NB4 (cell line): ENCODE measurements around the gene CCDC40.

ENCODE experiments used
- DNase-seq: peaks from one replicate; pipeline ENCODE4 v3.0.0; 2010; ENCODE audit warnings: low read depth
- H3K4me3 ChIP-seq: one replicate; pipeline ENCODE4 v1.5.1; 2011; ENCODE audit warnings: mild to moderate bottlenecking, low read depth, low read length, moderate library complexity
- CTCF ChIP-seq: IDR thresholded peaks from one replicate; pipeline ENCODE4 v1.5.1; 2012; ENCODE audit warnings: low read depth, low read length
- MYC ChIP-seq: IDR thresholded peaks from 2 replicates; pipeline ENCODE4 v1.6.1; 2011; ENCODE audit warnings: low read depth, low read length
- POLR2A ChIP-seq: IDR thresholded peaks from 2 replicates; pipeline ENCODE4 v1.6.1; 2011; ENCODE audit warnings: mild to moderate bottlenecking; ENCODE audit not compliant: insufficient read length; ENCODE audit errors: extremely low read depth
- TF ChIP-seq, protein P1 (sequence below): IDR thresholded peaks from 2 replicates; pipeline ENCODE4 v1.6.1; 2011; ENCODE audit warnings: low read depth, low read length

Gene CCDC40

GRCh38 chr17:80080081-80080480 lies 43.6 kb downstream of the CCDC40 start:
- DNase-seq: no peak
- TF ChIP-seq MYC (no peak), POLR2A (no peak), CTCF (no peak)
- TF ChIP-seq, protein P1, sequence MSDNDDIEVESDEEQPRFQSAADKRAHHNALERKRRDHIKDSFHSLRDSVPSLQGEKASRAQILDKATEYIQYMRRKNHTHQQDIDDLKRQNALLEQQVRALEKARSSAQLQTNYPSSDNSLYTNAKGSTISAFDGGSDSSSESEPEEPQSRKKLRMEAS: no peak
- H3K4me3 ChIP-seq: no peak overlapping the region

- H3K4me3 ChIP-seq: no peak overlapping the region
- TF ChIP-seq POLR2A: no peak
- TF ChIP-seq, protein P1: no peak
- no peak for TF ChIP-seq CTCF
- TF ChIP-seq MYC: no peak
- no peak for DNase-seq
Observed at GRCh38 chr17:80081596-80081995, 45.2 kb downstream of the CCDC40 start.

DNA sequence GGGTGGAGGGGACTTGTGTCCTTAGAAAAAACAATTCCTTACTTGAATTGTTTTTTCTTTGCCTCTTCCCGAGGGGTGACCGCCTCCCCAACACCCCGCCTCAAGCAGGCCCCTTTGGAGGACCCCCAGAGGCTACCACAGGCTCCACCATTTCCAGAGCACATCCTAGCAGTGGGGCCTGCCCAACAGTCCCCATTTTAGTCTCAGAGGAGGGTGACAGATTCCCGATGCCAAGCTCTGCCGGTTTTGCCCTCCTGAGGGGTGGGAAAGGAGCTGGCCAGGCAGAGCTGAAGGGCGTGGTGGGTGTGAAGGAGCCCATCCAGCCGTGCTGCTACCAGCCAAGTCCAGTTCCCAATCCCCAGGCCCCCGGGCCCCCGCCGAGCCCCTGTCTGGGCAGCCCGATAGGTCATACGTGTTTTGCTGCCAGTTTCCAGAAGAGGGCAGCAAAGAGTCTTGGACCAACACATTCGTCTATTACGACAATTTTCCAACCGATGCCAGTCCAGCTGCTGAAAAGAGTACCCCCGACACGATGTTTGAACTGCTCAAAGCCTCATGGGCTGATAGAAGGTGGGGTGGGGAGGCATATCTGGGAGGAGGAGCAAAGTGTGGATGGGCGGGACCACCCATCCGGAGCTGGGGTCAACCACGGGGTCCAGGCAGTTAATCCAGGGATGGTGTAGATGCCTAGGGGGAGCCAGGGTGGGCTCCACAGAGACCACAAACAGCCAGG lies 46.1 kb downstream of the CCDC40 start:
- DNase-seq: peak; percentile 79
- TF ChIP-seq POLR2A: no peak
- no peak for TF ChIP-seq MYC
- TF ChIP-seq, protein P1: 0 out of 2 replicates have a peak, but pooled peaks have one; percentile 5
- TF ChIP-seq CTCF: peak; percentile 51
- H3K4me3 ChIP-seq: no peak overlapping the region

GRCh38 chr17:80083136-80083661 lies 46.8 kb downstream of the CCDC40 start:
- H3K4me3 ChIP-seq: no peak overlapping the region
- TF ChIP-seq CTCF (no peak), POLR2A (no peak), MYC (no peak)
- TF ChIP-seq, protein P1: no peak

GRCh38 chr17:80084773-80085172 lies 48.3 kb downstream of the CCDC40 start:
- no peak overlapping the region for H3K4me3 ChIP-seq
- TF ChIP-seq MYC (no peak), POLR2A (no peak), CTCF (no peak)
- TF ChIP-seq, protein P1: no peak
- no peak for DNase-seq

More at GRCh38 chr17:80083136-80083661, 46.8 kb downstream of the CCDC40 start:
- no peak for DNase-seq
